K562 (cell line): ENCODE data around the gene FAM20C. TPM values are rescaled to one million over a fixed set of nuclear protein-coding genes. Genes with fewer than 3 reads are reported as not detected.

Experiments
- ATAC-seq: fragments of 200-7000 bp; cut with Tn5 transposase; 3 replicates; pipeline ENCODE4 v1.9.1; 2020; ENCODE audit warnings: moderate library complexity
- BruUV-seq: library from RNA; stranded (reverse); fragments of 400-500 nt; replicated peaks from 2 replicates; lab custom pipeline; 2021; lab: Mats Ljungman, UMichigan
- CTCF ChIA-PET: fragments of 300-600 bp; formaldehyde crosslinking; extraction: SDS; loops from one replicate; lab custom pipeline; 2021; ENCODE audit warnings: low intra/inter-chr PET ratio; lab: Yijun Ruan, JAX
- POLR2A ChIA-PET: fragments of 300-600, 350-650 bp; sonication (Branson Sonifier 250); formaldehyde crosslinking; extraction: SDS; loops from one replicate; lab custom pipeline; 2021; ENCODE audit warnings: antibody characterized with exemption, inconsistent platforms; lab: Yijun Ruan, JAX
- DNase-seq, 4 experiments: peaks; one replicate each; pipeline versions ENCODE4 v3.0.0 to v3.0.0-alpha.2; 2011 to 2018; ENCODE audit warnings: low spot score in 3 of 4, mixed read lengths in 3 of 4; ENCODE audit errors: extremely low read depth in 1 of 4
- FAIRE-seq: peaks from 2 replicates; lab custom pipeline; 2011; peaks lifted over from hg19 to GRCh38; lab: Jason Lieb, UNC
- H2AFZ ChIP-seq: 2 replicates; pipeline ENCODE4 v1.6.0; 2011; ENCODE audit warnings: low read depth, low read length, control low read depth, inconsistent platforms
- H3K27ac ChIP-seq: fragments of 200-600 bp; 3 replicates; pipeline ENCODE4 v1.8.0; 2011; ENCODE audit warnings: low read depth, mild to moderate bottlenecking, control low read depth, inconsistent platforms, low read length, moderate library complexity, mixed read lengths; ENCODE audit errors: extremely low read depth
- H3K27me3 ChIP-seq, 2 experiments: fragments of 300-600 bp in 1 of 2; 2 replicates in 1 of 2; 3 replicates in 1 of 2; pipeline versions ENCODE4 v1.6.0 to v1.8.0; 2011; ENCODE audit warnings: inconsistent platforms in 2 of 2, low read length in 2 of 2, mild to moderate bottlenecking in 1 of 2, mixed read lengths in 1 of 2, moderate library complexity in 1 of 2; ENCODE audit not compliant: control insufficient read depth in 2 of 2, insufficient read depth in 2 of 2
- H3K36me3 ChIP-seq: fragments of 300-600 bp; 3 replicates; pipeline ENCODE4 v1.8.0; 2011; ENCODE audit warnings: mild to moderate bottlenecking, low read length, inconsistent platforms; ENCODE audit not compliant: control insufficient read depth, insufficient read depth
- H3K4me1 ChIP-seq, 2 experiments: fragments of 200-600 bp in 1 of 2; replicated peaks in 1 of 2; 2 replicates in 1 of 2; 3 replicates in 1 of 2; pipeline versions ENCODE4 v1.5.1 to v1.8.0; 2011; ENCODE audit warnings: inconsistent platforms in 2 of 2, low read length in 2 of 2, mild to moderate bottlenecking in 1 of 2, mixed read lengths in 1 of 2, moderate library complexity in 1 of 2; ENCODE audit not compliant: control insufficient read depth in 2 of 2, insufficient read depth in 2 of 2
- H3K4me2 ChIP-seq: 2 replicates; pipeline ENCODE4 v1.6.1; 2011; ENCODE audit warnings: low read length, control low read depth, inconsistent platforms, mixed read lengths; ENCODE audit not compliant: insufficient read depth
- H3K4me3 ChIP-seq: fragments of 200-600 bp; sonication (generic), shearing (Covaris generic); 2 replicates; pipeline ENCODE4 v1.5.1; 2016; ENCODE audit warnings: control low read depth, inconsistent platforms
- H3K79me2 ChIP-seq: fragments of 200-600 bp; 3 replicates; pipeline ENCODE4 v1.8.0; 2011; ENCODE audit warnings: low read length, inconsistent platforms; ENCODE audit not compliant: control insufficient read depth, insufficient read depth
- H3K9ac ChIP-seq, 2 experiments: 2 replicates each; pipeline versions ENCODE4 v1.6.0 to v1.6.1; 2011; ENCODE audit warnings: low read depth in 2 of 2, low read length in 2 of 2, control low read depth in 1 of 2, inconsistent platforms in 1 of 2, mild to moderate bottlenecking in 1 of 2, mixed read lengths in 1 of 2; ENCODE audit not compliant: insufficient read depth in 1 of 2
- H3K9me1 ChIP-seq: one replicate; pipeline ENCODE4 v1.6.0; 2011; ENCODE audit warnings: inconsistent platforms, mild to moderate bottlenecking, low read length, moderate library complexity; ENCODE audit not compliant: control insufficient read depth, insufficient read depth
- H3K9me3 ChIP-seq: replicated peaks from 2 replicates; pipeline ENCODE4 v1.5.1; 2011; ENCODE audit warnings: low read depth, low read length, inconsistent platforms; ENCODE audit not compliant: control insufficient read depth, insufficient read depth
- H4K20me1 ChIP-seq: replicated peaks from 2 replicates; pipeline ENCODE4 v1.6.1; 2011; ENCODE audit warnings: low read length, inconsistent platforms, mixed read lengths; ENCODE audit not compliant: control insufficient read depth, insufficient read depth
- MBD2 ChIP-seq: sonication (generic); IDR thresholded peaks from 2 replicates; pipeline ENCODE4 v1.6.1; 2016; ENCODE audit warnings: low read depth, borderline replicate concordance
- MCM7 ChIP-seq, 2 experiments: fragments of 450-650 bp; IDR thresholded peaks; 2 replicates each; pipeline ENCODE4 v1.6.1; 2016 to 2018
- WGBS: fragments of 100-300 bp; shearing (Covaris generic); methylation state at CpG from one replicate; pipeline ENCODE4 v1.1.6; 2016; ENCODE audit warnings: low coverage, mixed read lengths; ENCODE audit not compliant: insufficient coverage; ENCODE audit errors: missing lambda C conversion rate; 5-methylcytosine and 5-hydroxymethylcytosine counted together
- in situ Hi-C: fragments of 300-500 bp; cut with MboI; formaldehyde crosslinking; loops from 4 replicates; pipeline ENCODE4 v1.15.0; 2018; ENCODE audit warnings: inconsistent platforms, mixed read lengths
- intact Hi-C: fragments of 100-400 bp; cut with micrococcal nuclease; formaldehyde crosslinking; loops from 2 replicates; pipeline ENCODE4 v1.14.2; 2022
- polyA plus RNA-seq, 8 experiments: library from polyadenylated mRNA; depleted of rRNA in 4 of 8; stranded (reverse) in 5 of 8; unstranded in 3 of 8; fragments of >200 nt; fragmentation: Nextera tagmentation in 2 of 8; fragmentation: Illumina TruSeq in 1 of 8; extraction: Ambion mirVana in 2 of 8; extraction: Trizol in 1 of 8; gene quantifications; 2 replicates each; pipeline versions ENCODE4 v1.2.1 to v1.2.3, GENCODE V29; 2011 to 2014; ENCODE audit warnings: inconsistent platforms in 1 of 8, missing spikeins in 1 of 8
- total RNA-seq, 7 experiments: library from RNA; depleted of rRNA in 6 of 7; stranded (reverse); fragments of >200 nt in 6 of 7; fragmentation: Illumina TruSeq in 2 of 7; extraction: Trizol in 2 of 7; gene quantifications; 2 replicates each; pipeline versions ENCODE4 v1.2.1 to v1.2.3, GENCODE V29; 2011 to 2021; ENCODE audit warnings: low replicate concordance in 1 of 7
- TF ChIP-seq, protein P1 (sequence below): fragments of 200-800 bp; sonication (Bioruptor generic); IDR thresholded peaks from 2 replicates; pipeline ENCODE4 v1.6.1; 2016; ENCODE audit warnings: missing genetic modification characterization, missing compliant biosample characterization

FAM20C gene
- total and polyA plus RNA-seq, 9 of the 15 experiments (the other 6 are each of a cell fraction or from before 2014, with no cell fraction given): 0.09 TPM; not detected in 8

DNA sequence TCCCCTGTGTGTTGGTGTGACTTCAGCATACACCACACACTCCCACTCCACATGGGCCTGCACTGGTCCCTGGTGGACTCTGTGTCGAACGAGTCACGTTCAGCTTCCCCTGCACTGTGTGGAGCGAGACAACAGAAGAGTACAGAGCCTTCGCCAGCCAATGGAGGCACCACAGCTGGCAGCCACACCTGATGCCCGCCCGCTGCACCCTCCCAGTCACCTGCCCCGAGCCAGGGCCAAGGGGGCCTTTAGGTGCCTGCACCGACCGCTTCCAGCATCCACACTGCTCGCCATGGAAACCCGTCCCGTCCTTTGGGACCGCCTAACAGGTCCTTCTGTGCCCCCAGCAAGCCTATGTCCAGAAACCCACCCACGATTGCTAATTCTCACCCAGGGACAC is 106.8 kb downstream of the FAM20C start:
- Histone ChIP-seq H3K4me1 (peaks cover 0 to 6% of the 10 kb centered on the region in 2 experiments; a peak in 1 of 5 replicates), H3K4me2 (no peak overlapping the region), H3K27ac (no peak overlapping the region), H3K9me3 (no peaks in the 10 kb centered on the region), H4K20me1 (peaks cover 12% of the 10 kb centered on the region), H3K9me1 (peaks cover 4% of the 10 kb centered on the region), H3K4me3 (no peak overlapping the region), H2AFZ (no peak overlapping the region), H3K79me2 (no peaks in the 10 kb centered on the region), H3K9ac (no peak overlapping the region), H3K36me3 (no peaks in the 10 kb centered on the region), H3K27me3 (peaks cover 29 to 87% of the 10 kb centered on the region in 2 experiments)
- ChIA-PET CTCF (no interaction called here), POLR2A (no interaction called here)
- WGBS: under 1% methylated on average over 14 of the region's 15 CpGs
- no TSS peak for BruUV-seq
- DNase-seq: no peak
- ATAC-seq: no peak
- FAIRE-seq: no peak
- in situ Hi-C loops (no loop called here), intact Hi-C loops (no loop called here)
- TF ChIP-seq MCM7 (IDR thresholded peaks at IDR 0.05): no peak
- TF ChIP-seq MBD2: no peak
- TF ChIP-seq, protein P1, sequence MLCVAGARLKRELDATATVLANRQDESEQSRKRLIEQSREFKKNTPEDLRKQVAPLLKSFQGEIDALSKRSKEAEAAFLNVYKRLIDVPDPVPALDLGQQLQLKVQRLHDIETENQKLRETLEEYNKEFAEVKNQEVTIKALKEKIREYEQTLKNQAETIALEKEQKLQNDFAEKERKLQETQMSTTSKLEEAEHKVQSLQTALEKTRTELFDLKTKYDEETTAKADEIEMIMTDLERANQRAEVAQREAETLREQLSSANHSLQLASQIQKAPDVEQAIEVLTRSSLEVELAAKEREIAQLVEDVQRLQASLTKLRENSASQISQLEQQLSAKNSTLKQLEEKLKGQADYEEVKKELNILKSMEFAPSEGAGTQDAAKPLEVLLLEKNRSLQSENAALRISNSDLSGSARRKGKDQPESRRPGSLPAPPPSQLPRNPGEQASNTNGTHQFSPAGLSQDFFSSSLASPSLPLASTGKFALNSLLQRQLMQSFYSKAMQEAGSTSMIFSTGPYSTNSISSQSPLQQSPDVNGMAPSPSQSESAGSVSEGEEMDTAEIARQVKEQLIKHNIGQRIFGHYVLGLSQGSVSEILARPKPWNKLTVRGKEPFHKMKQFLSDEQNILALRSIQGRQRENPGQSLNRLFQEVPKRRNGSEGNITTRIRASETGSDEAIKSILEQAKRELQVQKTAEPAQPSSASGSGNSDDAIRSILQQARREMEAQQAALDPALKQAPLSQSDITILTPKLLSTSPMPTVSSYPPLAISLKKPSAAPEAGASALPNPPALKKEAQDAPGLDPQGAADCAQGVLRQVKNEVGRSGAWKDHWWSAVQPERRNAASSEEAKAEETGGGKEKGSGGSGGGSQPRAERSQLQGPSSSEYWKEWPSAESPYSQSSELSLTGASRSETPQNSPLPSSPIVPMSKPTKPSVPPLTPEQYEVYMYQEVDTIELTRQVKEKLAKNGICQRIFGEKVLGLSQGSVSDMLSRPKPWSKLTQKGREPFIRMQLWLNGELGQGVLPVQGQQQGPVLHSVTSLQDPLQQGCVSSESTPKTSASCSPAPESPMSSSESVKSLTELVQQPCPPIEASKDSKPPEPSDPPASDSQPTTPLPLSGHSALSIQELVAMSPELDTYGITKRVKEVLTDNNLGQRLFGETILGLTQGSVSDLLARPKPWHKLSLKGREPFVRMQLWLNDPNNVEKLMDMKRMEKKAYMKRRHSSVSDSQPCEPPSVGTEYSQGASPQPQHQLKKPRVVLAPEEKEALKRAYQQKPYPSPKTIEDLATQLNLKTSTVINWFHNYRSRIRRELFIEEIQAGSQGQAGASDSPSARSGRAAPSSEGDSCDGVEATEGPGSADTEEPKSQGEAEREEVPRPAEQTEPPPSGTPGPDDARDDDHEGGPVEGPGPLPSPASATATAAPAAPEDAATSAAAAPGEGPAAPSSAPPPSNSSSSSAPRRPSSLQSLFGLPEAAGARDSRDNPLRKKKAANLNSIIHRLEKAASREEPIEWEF (CRISPR knock-in tag): no peak
